ENCODE measurements around the gene PAMR1. TPM values are rescaled to one million over a fixed set of nuclear protein-coding genes. Genes with fewer than 3 reads are reported as not detected.

The PAMR1 gene
- total and polyA plus RNA-seq, 10 of the 15 experiments (the other 5 are each of a cell fraction or from before 2014, with no cell fraction given): 0.04 TPM; not detected in 9

GRCh38 chr11:35393098-35393497 is 132.3 kb downstream of the PAMR1 start (continued):
- TF ChIP-seq LARP7 (IDR thresholded peaks at IDR 0.05) (no peak), CBX3 (IDR thresholded peaks at IDR 0.05; ENCODE audit: borderline replicate concordance, low read depth) (no peak), ZBTB4 (CRISPR knock-in tag; IDR thresholded peaks at IDR 0.05) (no peak), MTA2 (IDR thresholded peaks at IDR 0.05; ENCODE audit: low read depth) (no peak), POU2F2 (IDR thresholded peaks at IDR 0.05; ENCODE audit: borderline replicate concordance, low read depth, low read length) (no peak), NR2C1 (IDR thresholded peaks at IDR 0.05) (no peak), NBN (IDR thresholded peaks at IDR 0.05) (no peak), RAD51 (IDR thresholded peaks at IDR 0.05) (no peak), SMAD1 (IDR thresholded peaks at IDR 0.05; ENCODE audit: low read depth, partially characterized antibody) (no peak), CBX5 (IDR thresholded peaks at IDR 0.05; ENCODE audit: low read depth) (no peak), PRDM15 (CRISPR knock-in tag; IDR thresholded peaks at IDR 0.05) (no peak)
